SU-DHL-6 (cell line): Measurements from ENCODE around the gene RSRC2.
"Not testable (repeated sequence)": the region's sequence is repeated elsewhere in the genome, so short reads cannot be mapped to it uniquely, and the experiment has no call there.

Experiments
- H2AFZ ChIP-seq: fragments of 200-600 bp; sonication (generic); 2 replicates; pipeline ENCODE4 v1.6.1; 2014; ENCODE audit warnings: low read depth, mild to moderate bottlenecking, moderate library complexity, mixed read lengths, antibody characterized with exemption, low read length; ENCODE audit not compliant: severe bottlenecking
- H3F3A ChIP-seq: fragments of 200-600 bp; shearing (Covaris generic); 2 replicates; pipeline ENCODE4 v1.6.0; 2016; ENCODE audit warnings: antibody characterized with exemption, mild to moderate bottlenecking; ENCODE audit not compliant: insufficient read depth
- H3K27ac ChIP-seq: fragments of 200-600 bp; sonication (generic); 2 replicates; pipeline ENCODE4 v1.5.1; 2016; ENCODE audit warnings: low read depth, mild to moderate bottlenecking, low read length, moderate library complexity, mixed read lengths
- H3K27me3 ChIP-seq: fragments of 200-600 bp; sonication (generic), shearing (Covaris generic); 2 replicates; pipeline ENCODE4 v1.6.0; 2014; ENCODE audit warnings: mild to moderate bottlenecking, low read length
- H3K36me3 ChIP-seq: fragments of 200-600 bp; sonication (generic); 2 replicates; pipeline ENCODE4 v1.6.1; 2014; ENCODE audit warnings: mild to moderate bottlenecking, low read length, mixed read lengths
- H3K4me2 ChIP-seq: fragments of 300-600, 200-600 bp; shearing (Covaris generic), sonication (generic); 2 replicates; pipeline ENCODE4 v1.6.0; 2014; ENCODE audit warnings: low read length, low read depth, mild to moderate bottlenecking; ENCODE audit not compliant: poor library complexity, severe bottlenecking
- H3K4me3 ChIP-seq: fragments of 200-600 bp; sonication (generic); 2 replicates; pipeline ENCODE4 v1.5.1; 2014; ENCODE audit warnings: antibody characterized with exemption, low read length, mild to moderate bottlenecking, mixed read lengths; ENCODE audit not compliant: insufficient read depth, poor library complexity, severe bottlenecking
- H3K79me2 ChIP-seq: fragments of 200-600 bp; sonication (generic); 2 replicates; pipeline ENCODE4 v1.6.1; 2014; ENCODE audit warnings: mild to moderate bottlenecking, low read length, moderate library complexity; ENCODE audit not compliant: insufficient read depth
- H3K9ac ChIP-seq: fragments of 200-600 bp; sonication (generic); 2 replicates; pipeline ENCODE4 v1.7.0; 2014; ENCODE audit warnings: mild to moderate bottlenecking, low read length
- H3K9me2 ChIP-seq: fragments of 200-600 bp; sonication (generic); replicated peaks from 2 replicates; pipeline ENCODE4 v1.6.1; 2014; ENCODE audit warnings: low read length; ENCODE audit not compliant: insufficient read depth
- H3K9me3 ChIP-seq: fragments of 200-600 bp; sonication (generic); 2 replicates; pipeline ENCODE4 v1.6.1; 2014; ENCODE audit warnings: low read length, mixed read lengths; ENCODE audit not compliant: insufficient read depth
- H4K20me1 ChIP-seq: fragments of 200-600 bp; sonication (generic); 2 replicates; pipeline ENCODE4 v1.6.1; 2014; ENCODE audit warnings: low read depth, mild to moderate bottlenecking, antibody characterized with exemption, low read length, moderate library complexity, mixed read lengths
- CTCF ChIP-seq: fragments of 200-600 bp; sonication (generic); IDR thresholded peaks from one replicate; pipeline ENCODE4 v1.5.1; 2017; ENCODE audit warnings: antibody characterized with exemption, mild to moderate bottlenecking, low read length, moderate library complexity; ENCODE audit not compliant: insufficient read depth, poor library complexity, severe bottlenecking
- EZH2phosphoT487 ChIP-seq: fragments of 200-600 bp; sonication (generic), shearing (Covaris generic); conservative IDR thresholded peaks from 2 replicates; pipeline ENCODE4 v1.6.1; 2018; ENCODE audit warnings: mild to moderate bottlenecking, antibody characterized with exemption, low read length, moderate library complexity, mixed read lengths

The RSRC2 gene

DNA sequence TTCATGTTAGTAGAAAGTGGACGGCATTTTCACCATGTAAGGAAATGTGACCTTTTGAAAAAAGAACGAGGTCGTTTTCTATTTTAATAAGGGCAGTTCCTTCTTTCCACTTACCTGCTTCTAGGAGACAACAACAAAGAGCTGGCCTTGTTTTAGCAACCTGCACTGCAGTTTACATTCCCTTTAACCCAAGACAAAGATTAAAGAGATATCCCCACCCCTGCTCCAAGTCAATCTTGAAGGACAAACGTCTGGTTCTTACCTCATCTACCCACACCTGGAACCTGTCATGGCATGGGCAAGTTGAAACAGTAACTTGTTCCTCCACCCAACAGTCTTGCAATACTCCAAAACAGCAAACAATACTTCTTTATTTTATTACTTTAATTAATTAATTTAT lies 58.8 kb downstream of the RSRC2 start:
- Histone ChIP-seq H3K27ac (no peak overlapping the region), H2AFZ (no peak overlapping the region), H4K20me1 (no peaks in the 10 kb centered on the region), H3K9me3 (no peaks in the 10 kb centered on the region), H3K4me2 (no peak overlapping the region), H3K4me3 (no peak overlapping the region), H3K9me2 (no peaks in the 10 kb centered on the region), H3K9ac (no peak overlapping the region), H3F3A (peaks cover 15% of the 10 kb centered on the region), H3K27me3 (no peaks in the 10 kb centered on the region), H3K36me3 (no peaks in the 10 kb centered on the region), H3K79me2 (no peaks in the 10 kb centered on the region)
- TF ChIP-seq CTCF (no peak), EZH2phosphoT487 (no peak)

DNA sequence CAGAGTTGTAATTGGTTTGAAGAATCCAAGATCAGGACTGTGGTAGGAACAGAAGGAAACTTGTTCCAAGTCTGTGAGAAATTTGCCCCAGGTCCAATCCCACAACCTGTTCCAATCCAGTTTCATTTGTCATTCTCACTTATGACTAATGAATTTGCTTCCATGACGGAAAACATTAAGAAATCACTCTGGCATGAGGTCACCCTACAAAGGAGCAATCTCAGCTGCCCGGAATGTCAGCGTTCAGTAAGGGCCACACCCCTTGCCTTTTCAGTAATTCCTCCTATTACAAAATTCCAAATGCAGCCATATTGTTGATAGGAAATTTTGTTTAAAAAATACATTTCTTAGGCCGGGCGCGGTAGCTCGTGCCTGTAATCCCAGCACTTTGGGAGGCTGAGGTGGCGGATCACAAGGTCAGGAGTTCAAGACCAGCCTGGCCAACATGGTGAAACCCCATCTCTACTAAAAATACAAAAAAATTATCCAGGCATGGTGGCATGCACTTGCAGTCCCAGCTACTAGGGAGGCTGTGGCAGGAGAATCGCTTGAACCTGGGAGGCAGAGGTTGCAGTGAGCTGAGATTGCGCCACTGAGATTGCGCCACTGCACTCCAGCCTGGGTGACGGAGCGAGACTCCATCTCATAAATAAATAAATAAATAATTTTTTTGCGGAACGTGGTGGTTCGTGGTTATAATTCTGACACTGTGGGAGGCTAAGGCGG lies 62.3 kb downstream of the RSRC2 start:
- not testable (repeated sequence) for H3K9ac ChIP-seq, H2AFZ ChIP-seq, H3K27me3 ChIP-seq, H3F3A ChIP-seq, H3K27ac ChIP-seq, H3K9me3 ChIP-seq, H3K9me2 ChIP-seq, H3K4me2 ChIP-seq, H3K4me3 ChIP-seq, H4K20me1 ChIP-seq, H3K79me2 ChIP-seq, H3K36me3 ChIP-seq

GRCh38 chr12:122460641-122461040 lies 66.1 kb downstream of the RSRC2 start:
- Histone ChIP-seq H3K79me2 (no peaks in the 10 kb centered on the region), H3K36me3 (no peaks in the 10 kb centered on the region), H3K27ac (no peak overlapping the region), H3K9me2 (no peaks in the 10 kb centered on the region), H3K27me3 (no peaks in the 10 kb centered on the region), H3K4me3 (no peak overlapping the region), H2AFZ (no peak overlapping the region), H4K20me1 (no peaks in the 10 kb centered on the region), H3F3A (no peaks in the 10 kb centered on the region), H3K9me3 (no peaks in the 10 kb centered on the region), H3K4me2 (no peak overlapping the region), H3K9ac (no peak overlapping the region)
- TF ChIP-seq EZH2phosphoT487 (no peak), CTCF (no peak)

- no peaks in the 10 kb centered on the region for H4K20me1 ChIP-seq
Observed at GRCh38 chr12:122460061-122460460, 66.7 kb downstream of the RSRC2 start.

More at GRCh38 chr12:122460061-122460460, 66.7 kb downstream of the RSRC2 start:
- Histone ChIP-seq H3K4me3 (no peak overlapping the region), H3K27me3 (no peaks in the 10 kb centered on the region), H3K4me2 (no peak overlapping the region), H3K9ac (no peak overlapping the region), H3K9me2 (no peaks in the 10 kb centered on the region), H2AFZ (no peak overlapping the region), H3F3A (no peaks in the 10 kb centered on the region), H3K79me2 (no peaks in the 10 kb centered on the region), H3K9me3 (no peaks in the 10 kb centered on the region), H3K27ac (no peak overlapping the region), H3K36me3 (no peaks in the 10 kb centered on the region)
- TF ChIP-seq EZH2phosphoT487: no peak
- no peak for TF ChIP-seq CTCF
